Activated CD4-positive, alpha-beta T cell treated with anti-CD3 and anti-CD28 coated beads for 48 hours (primary cell): Measurements from ENCODE around the gene GRK6.

Experiments used
- DNase-seq: peaks from one replicate; pipeline ENCODE4 v3.0.0-alpha.2; 2020

The GRK6 gene

DNA sequence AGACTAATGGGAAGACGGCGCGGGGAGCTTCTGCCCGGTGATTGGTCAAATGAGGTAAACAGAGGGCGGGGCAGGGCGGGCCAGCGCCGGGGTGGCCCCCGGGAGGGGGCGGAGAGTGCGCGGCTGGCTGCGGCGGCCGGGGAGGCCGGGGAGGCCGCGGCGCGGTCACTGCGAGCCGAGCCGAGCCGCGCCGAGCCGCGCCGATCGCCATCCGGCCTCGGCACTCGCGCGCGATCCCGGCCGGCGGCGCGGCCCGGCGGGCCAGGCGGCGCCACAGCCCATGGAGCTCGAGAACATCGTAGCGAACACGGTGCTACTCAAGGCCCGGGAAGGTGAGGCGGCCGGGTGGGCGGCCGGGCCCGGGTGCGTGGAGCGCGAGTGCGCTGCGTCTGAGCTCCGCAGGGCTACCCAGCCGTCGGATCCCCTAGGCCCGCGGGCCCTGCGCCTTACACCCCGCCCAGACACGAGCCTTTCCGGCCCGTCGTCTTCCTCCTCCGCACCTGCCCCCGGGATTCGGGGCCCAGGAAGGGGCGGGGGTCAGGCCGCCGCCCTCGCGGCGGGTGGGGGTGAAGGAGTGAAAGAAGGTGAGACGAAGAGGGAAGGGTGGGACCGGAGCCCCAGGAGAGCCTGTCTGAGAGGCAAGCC is at the start of gene GRK6:
Gene GRK6, plus strand, starts transcription at position 111 of the 645 bp plus-strand sequence. Its CDS starts 170 bp downstream, at position 281.
- peak; percentile 76 for DNase-seq

DNA sequence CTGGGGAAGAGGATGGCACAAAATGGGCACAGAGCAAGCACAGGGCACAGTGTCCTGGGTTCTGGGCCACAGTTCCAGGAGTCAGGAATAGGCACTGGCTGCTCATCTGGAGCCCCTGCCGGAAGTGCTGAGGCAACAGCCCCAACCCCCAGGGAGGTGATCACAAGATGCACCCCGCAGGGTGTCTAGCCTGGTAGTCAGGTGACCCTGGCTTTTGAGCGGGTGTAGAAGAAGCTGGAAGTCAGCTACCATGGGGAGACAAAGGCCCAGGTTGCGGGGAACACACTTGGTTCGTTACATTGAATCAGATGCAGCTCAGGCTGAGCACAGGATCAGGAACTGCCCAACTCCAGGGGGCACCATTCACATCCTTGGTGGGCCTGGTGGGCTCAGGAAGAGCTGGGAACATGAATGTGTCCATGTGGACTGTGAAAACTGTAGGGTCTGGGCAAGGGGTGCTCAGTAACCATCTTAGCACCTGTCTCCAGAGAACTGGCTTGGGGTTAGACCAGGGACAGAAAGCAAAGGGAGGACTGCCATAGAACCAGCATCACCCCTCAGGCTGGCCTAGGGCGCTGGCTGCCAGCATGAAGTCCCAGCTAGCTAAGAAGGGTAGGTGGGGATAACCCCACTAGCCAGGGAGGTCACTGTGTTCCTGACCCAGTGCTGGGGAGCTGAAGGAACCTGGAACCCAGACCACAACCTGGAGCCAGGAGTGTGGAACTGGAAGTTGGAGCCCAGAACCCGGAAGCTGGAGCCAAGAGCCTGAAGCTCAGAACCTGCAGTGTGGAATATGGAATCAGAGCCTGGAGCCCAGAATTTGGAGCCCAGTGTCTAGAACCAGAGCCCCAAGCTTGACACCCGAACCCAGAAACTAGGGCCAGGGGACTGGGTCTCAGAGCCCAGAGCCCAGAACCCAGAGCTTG is 48.4 kb upstream of the GRK6 start:
- no peak for DNase-seq

DNA sequence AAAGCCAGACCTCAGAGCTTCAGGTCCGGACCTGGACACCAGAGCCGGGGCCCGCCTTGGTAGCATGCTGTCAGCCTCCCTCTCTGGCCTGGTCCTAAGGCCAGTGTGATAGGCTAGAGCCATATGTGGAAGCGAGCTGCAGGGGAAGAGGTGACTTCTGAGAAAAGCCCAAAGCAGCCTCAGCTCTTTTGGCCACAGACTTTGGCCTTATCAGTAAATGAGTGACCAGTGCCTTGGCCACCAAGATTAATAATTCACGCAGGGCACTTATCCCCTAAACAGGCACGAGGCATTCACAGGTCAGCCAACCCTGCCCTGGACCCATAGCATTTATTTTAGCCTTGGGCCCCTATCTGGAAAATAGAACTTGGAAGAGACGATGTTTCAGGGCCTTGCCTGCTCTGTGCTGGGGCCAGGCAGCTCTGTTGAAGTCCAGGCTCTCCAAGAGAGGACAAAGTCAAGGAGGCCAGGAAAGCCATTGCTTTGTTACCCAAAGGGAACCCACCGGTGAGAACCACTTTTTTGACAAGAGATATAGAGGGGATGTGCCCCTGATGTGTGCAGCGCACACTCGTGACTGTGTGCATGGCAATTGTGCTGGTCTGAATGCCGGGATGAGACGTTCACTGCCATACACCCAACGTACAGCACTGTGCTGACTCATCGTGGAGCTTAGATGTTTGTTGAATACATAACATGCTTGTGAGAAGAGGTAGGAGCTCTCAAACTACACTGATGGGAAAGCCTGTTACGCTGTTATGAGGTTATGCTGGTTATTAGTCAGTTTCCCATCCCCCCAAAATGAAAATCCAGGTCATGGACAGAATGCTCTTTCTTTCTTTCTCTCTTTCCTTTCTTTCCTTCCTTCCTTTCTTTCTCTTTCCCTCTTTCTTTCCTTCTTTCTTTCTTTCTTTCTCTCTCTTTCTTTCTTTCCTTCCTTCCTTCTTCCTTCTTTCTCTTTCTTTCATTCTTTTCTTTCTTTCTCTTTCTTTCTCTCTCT is 47.3 kb upstream of the GRK6 start:
- DNase-seq: peak; percentile 58

DNA sequence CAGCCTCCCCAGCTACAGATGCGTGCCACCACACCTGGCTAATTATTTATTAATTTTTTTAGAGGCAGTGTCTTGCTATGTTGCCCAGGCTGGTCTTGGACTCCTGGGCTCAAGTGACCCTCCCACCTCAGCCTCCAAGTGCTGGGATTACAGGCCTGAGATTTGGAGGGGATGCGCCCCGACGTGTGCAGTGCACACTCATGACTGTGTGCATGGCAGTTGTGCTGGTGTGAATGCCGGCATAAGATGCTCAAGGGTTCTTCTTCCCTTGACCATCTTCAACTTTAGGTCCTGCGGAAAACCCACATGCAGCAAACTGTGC is 45.7 kb upstream of the GRK6 start:
- no peak for DNase-seq

DNA sequence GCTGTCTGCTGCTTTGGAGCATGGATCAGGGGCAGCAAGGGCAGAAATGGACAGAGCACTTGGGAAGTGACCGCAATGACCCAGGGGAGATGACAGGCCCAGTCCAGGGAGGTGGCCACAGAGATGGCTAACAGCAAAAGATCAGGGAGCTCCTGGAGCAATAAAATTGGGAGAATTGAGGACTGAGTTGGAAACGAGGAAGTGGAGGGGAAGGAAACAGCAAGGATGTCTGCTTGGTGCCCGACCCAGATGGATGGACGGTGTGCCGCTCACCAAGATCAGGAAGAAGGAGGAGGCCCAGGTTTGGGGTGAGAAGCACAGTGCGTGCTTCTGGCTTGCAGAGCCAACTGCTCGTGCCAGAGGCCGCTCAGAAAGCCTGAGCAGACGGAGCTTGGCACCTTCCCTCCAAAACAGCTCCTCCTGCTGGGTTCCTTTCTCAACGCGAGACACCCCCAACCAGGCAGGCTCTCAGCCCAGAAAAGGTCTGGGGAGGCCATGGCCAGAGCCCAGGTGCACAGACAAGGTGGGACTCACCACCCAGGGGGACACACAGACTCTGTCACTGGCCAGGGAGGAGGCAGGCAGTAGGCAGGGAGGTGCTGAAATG is 44.0 kb upstream of the GRK6 start:
- peak; percentile 45 for DNase-seq

DNA sequence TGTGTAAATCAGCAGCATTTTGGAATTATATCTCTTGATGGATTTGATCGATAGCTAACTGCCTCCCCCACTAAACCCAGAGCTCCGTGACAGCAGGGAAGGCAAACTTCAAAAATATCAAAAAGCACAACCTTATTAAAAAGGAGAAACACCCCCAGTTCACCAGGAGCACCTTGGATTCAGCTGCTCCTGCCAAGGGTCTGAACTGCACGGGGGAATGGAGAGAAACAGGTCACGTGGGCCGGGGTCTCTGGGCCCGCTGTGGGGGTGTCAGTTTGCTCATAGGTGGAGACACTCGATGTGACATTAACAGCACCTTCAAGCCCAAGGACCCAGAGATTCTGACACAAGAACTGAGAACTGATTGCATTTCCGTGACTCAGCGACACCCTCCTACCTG is 43.3 kb upstream of the GRK6 start:
- DNase-seq: no peak

DNA sequence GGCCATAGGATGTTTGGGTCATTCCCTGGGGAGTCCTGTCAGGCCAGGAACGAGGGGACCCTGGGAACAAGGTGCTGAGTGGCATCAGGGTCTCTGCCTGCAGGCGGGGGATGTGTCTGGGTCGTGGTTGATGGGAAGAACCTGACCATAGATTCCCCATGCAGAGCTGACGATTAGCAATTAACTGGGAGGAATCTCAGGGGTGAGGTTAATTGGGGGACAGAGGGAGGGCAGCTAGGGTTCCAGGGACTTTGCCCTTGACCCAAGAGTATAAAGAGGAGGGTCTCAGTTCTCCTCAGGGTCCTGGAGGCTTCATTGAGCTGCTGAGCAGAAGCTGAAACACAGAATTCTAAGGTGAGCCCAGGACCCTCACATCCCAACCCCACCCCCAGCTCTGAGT is 42.3 kb upstream of the GRK6 start, which contains the start of gene SLC34A1:
Gene SLC34A1, plus strand, starts transcription at position 301 of the 400 bp plus-strand sequence. CDS start 1,308 bp downstream, outside the sequence.
- no peak for DNase-seq

DNA sequence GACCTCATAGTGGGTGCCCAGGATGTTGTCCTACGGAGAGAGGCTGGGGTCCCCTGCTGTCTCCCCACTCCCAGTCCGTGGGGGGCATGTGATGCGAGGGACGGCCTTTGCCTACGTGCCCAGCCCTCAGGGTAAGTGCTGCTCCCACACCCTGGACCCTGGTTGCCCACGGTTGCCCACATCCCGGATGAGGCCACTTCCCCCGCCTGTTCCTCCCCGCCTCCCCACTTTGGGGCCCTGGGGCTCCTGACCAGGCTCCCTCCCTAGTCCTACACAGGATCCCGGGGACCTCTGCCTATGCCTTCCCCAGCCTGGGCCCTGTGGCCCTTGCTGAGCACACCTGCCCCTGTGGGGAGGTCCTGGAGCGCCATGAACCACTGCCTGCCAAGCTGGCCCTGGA is 40.8 kb upstream of the GRK6 start:
- DNase-seq: no peak

DNA sequence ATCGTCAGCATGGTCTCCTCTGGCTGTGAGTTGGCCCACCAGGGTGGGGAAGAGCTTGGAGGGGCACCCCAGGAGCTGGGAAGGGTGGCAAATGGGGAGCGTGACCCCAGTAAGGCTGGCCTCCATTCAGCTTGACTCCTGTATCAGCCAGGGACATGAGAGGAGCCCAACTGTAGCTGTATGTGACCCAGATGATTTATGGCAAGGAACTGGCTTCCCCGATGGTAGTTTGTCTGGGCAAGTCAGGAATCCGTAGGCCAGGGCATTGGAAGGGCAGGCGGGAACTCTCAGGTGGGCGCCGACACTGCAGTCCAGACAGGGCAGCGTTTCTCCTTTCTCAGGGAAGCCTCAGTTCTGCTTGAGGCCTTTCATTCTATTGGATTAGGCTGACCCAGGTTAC is 39.9 kb upstream of the GRK6 start:
- no peak for DNase-seq

DNA sequence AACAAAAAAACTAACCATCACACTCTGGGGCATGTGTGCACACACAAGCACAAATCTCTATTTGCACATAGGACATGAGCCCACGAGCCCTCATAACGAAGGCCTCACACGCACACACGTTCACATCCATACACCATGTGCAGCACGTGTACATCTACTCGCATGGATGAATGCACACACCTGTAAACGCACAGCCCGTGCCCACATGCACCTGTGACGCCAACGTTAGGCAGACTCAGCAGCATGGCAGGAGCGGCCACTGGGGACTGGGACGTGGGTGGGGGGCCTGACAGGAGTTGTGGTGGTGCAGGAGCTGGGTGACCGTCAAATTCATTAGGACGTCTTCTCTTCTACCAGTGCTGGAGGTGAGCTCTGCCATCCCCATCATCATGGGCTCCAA is 39.1 kb upstream of the GRK6 start:
- DNase-seq: no peak

DNA sequence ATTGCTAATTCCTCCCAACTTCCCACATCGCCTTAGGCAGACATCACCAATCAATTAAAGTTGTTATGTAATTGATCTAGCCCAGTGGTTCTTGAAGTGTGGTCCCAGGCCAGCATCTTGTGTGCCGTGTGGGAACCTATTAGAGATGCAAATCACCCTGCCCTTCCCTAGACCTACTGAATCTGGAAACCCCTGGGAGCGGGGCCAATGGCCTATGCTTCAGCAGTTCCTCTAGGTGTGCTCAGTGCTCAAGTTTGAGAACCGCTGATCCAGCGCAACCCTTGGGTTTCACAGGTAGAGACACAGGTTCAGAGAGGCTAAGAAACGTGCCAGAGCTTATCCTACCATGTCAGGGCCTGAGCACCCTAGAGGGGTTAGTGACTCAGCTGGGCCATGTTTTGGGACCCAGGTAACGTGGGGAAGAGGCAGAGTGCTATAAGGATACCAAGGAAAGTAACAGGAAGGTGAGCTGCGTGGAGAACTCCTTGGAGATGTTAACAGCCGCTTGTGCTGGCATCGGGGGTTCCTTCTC is 37.9 kb upstream of the GRK6 start:
- DNase-seq: no peak

DNA sequence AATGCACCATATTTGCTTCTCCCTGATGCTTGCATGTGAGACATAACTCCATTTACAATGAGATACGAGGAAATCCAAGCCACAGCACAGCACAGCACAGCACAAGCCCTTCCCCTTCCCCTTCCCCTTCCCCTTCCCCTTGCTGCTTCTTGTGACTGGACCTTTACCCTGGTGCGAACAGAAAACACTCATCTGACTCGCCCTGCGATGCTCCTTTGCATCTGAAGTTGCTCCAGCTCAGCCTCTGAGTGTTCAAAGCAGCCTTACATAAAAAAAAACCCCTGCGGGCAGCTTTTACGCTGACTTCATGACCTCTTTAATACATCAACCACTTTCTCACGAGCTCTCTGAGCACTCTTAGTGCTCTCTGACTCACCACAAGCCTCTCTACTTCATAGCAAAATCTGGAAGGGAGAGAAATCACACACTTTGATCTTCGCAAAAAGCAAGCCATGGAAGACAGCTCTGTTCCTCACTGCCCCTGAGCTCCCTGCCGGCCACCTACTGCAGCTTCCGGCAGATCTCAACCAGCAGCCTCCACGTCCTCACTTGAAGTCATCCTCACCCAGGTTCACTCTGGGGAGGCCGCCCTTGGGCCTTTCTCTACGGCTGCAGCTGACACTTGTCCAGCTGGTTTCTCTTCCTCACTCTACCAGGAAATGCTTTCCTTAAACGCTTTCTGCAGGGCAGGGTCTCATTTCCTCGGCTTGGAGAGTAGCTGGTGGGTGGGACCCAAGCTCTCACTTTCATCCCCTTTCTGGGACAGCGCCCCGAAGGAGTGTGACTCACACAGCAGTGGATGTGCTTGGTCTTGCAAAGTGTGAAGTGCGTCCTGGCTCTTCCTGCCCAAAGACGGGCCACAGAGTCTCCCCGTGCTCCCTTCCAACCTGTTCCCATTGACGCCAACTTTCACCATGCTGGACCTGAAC is 37.0 kb upstream of the GRK6 start:
- peak; percentile 66 for DNase-seq

DNA sequence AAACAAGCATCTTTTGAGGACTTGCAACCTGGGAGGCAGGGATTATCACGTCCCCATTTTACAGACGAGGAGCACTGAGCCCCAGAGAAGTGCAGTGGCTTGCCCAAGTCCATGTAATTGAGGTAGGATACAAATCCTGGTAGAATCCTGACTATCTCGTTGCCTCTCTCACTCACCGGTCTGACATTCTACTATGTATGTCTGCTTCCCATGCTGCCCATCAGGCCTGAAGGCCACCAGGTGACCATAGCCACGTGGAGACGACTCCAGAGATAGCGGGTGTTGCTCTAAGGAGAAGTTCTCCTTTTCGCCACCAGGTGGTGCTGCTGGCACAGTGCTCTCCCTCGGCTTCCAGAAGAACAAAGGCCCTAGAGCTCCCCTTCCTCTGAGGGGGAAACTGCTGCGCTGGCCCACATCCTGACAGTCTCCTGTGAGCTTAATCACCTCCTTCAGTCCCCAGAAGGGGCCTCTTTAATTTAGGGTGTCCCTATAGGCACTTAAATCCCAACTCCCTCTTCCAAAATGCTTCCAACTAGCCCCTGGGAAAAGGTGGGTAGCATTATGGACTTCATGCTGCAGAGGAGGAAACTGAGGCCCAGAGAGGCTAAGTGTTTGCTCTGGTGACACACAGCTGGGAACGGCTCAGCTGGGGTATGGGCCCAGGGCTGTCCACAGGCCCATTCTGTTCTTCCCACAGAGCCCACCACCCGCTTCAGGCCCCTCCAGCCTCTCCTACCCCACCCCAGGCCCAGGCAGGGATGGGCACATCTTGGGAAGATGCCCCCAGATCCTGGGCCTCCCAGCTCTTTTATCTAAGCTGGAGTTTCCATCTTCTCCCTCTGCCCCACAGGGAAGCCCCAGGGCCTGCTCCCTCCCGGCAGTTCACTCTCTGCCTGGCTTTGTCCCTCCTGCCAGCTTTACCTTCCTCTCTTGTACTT is 35.8 kb upstream of the GRK6 start:
- DNase-seq: peak; percentile 92

DNA sequence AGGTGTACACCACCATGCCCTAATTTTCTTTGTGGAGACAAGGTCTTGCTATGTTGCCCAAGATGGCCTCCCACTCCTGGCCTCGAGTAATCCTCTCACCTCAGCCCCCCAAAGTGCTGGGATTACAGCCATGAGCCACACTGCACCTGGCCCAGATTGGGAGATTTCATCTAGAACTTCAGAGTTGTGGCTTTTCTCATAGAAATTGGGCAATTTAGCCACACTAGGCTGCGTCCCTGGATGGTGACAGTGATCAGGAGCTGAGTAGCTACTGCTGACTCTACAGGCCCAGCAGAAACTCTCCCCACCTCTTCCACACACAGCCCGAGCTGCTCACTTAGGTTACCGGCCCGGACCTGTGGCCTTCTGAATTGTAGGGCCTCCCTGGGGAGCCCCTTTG is 33.7 kb upstream of the GRK6 start:
- DNase-seq: no peak

DNA sequence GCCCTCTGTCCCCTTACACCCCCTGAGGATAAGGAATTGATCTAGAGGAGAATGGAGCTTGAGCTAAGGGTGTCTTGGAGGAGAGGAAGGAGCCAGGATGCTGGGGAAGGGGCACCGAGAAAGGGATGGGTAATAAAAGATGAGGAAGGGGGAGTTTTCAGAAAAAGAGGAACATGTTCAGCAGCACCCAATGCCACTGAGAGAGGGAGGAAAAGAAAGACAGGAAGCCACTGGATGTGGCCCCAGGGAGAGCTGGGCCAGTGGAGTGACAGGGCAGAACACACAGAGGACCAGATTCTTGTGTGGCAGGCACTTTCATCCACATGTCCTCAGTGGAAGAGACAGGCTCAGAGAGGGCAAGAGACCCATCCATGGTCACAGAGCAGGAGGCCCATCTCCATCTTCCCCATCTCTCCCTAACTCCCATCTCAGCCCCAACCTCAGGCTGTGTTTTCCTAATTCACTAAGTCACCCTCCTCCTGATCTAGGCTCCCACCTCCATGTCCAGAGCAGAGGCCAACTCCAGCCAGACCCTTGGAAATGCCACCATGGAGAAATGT is 33.2 kb upstream of the GRK6 start:
- no peak for DNase-seq

DNA sequence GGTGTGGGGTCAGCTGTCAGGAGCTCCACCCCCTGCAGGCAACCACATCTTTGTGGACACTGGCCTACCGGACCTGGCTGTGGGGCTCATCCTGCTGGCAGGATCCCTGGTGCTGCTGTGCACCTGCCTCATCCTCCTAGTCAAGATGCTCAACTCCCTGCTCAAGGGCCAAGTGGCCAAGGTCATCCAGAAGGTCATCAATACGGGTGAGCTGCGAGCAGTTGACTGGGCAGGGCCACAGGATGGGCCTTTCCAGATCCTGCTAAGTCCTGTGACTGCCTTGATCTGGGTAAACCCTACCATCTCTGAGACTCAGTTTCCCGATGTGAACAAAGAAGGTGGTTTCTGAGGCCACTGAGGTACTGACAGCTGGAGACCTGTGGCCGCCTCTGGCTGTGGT is 32.5 kb upstream of the GRK6 start:
- DNase-seq: no peak

DNA sequence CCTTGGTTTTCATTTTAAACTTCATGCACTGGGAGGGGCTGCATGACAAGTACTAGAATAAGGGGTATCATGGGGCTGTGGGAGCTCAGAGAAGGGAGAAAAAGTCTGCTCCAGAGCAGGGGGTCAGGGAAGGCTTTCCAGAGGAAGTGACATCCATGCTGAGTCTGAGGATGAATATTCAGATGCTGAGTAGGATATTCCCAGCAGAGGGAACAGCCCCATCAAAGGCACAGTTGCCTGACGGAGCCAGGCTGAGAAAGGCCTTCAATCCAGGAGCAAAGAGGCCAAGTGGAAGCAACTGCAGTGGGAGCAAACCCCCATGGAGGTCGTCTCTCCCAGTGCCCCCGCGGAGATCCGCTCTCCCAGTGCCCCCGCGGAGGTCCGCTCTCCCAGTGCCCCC is 30.4 kb upstream of the GRK6 start:
- no peak for DNase-seq

DNA sequence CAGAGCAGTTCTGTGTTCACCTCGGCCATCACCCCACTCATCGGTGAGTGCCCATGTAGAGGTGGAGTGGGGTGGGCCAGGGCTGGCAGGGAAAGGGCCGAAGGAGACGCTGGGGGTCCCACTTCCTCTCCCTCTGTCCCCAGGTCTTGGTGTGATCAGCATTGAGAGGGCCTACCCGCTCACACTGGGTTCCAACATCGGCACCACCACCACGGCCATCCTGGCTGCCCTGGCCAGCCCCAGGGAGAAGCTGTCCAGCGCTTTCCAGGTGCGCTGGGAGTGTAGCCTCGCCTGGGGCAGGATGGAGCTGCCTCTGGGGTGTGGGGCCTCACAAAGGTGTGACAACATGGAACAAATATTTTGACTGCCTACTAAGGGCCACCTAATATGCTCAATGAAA is 29.7 kb upstream of the GRK6 start:
- DNase-seq: no peak

DNA sequence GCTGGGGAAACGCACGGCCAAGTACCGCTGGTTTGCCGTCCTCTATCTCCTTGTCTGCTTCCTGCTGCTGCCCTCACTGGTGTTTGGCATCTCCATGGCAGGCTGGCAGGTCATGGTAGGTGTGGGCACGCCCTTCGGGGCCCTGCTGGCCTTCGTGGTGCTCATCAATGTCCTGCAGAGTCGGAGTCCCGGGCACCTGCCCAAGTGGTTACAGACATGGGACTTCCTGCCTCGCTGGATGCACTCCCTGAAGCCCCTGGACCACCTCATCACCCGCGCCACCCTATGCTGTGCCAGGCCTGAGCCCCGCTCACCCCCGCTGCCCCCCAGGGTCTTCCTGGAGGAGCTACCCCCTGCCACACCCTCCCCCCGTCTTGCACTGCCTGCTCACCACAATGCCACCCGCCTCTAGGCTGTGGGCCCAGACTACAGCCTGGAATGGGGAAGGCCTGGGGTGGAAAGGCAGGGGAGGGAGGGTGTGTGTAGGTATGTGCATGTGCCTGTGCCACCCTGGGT is 28.5 kb upstream of the GRK6 start:
- no peak for DNase-seq
